Lower leg skin (tissue), 4 donors: ENCODE data around the gene NCOA3. TPM values are rescaled to one million over a fixed set of nuclear protein-coding genes. Genes with fewer than 3 reads are reported as not detected.

Source experiments
- DNase-seq, 2 donors: peaks; one replicate each; pipeline ENCODE4 v3.0.0-alpha.2; 2019; ENCODE audit warnings: low spot score in 2 of 2
- H3K4me3 ChIP-seq: fragments of 200-600 bp; sonication (generic); 2 replicates; pipeline ENCODE4 v1.5.1; 2017; ENCODE audit warnings: mild to moderate bottlenecking, low read depth; ENCODE audit not compliant: poor library complexity, severe bottlenecking
- POLR2A ChIP-seq, 2 donors: fragments of 450-650 bp; IDR thresholded peaks; one replicate each; pipeline ENCODE4 v1.6.1; 2016 to 2017; ENCODE audit warnings: antibody characterized with exemption in 2 of 2, mild to moderate bottlenecking in 1 of 2, moderate library complexity in 1 of 2
- WGBS, 2 donors: methylation state at CpG; one replicate each; pipeline ENCODE4 v1.1.5; 2018; 5-methylcytosine and 5-hydroxymethylcytosine counted together
- intact Hi-C: fragments of 100-400 bp; cut with DNase I; formaldehyde crosslinking; loops from one replicate; pipeline ENCODE4 v1.15.0; 2023; ENCODE audit warnings: low total_unique reads
- total RNA-seq, 4 donors: library from RNA; depleted of rRNA; stranded (reverse); fragments of >200 nt; gene quantifications; one replicate each; pipeline ENCODE4 v1.1.0, GENCODE V29; 2016
- TF ChIP-seq, protein P1 (sequence below), 3 donors: fragments of 450-650 bp; IDR thresholded peaks; one replicate each; pipeline ENCODE4 v1.5.1; 2016; ENCODE audit warnings: antibody characterized with exemption in 3 of 3, mild to moderate bottlenecking in 3 of 3, moderate library complexity in 2 of 3

Gene NCOA3
- total RNA-seq, 4 donors from 2014 or later, result 43.6 to 55.0 (median 49.5) TPM

DNA sequence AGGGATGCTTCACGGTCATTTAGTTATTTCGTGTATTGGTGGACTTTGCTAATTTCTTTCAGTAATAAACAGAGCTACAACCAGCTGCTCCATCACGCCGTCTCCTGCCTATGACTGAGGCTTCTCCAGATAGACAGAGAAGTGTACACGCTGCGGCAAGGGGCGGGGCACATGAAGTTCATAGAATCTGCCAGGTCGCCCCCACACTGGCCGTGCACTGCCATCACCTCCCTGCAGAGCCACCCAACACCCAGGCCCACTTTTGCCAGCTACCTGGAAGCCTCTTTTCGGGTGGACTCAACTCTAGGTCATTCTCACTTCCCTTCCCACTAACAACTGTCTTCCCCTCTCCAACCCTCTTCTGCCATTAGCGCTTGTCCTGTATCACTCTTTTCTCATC lies 195.2 kb downstream of the NCOA3 start:
- 93 to 94% methylated on average over 11 of the region's 11 CpGs for WGBS, 2 donors
- no peak for DNase-seq
- TF ChIP-seq, protein P1, sequence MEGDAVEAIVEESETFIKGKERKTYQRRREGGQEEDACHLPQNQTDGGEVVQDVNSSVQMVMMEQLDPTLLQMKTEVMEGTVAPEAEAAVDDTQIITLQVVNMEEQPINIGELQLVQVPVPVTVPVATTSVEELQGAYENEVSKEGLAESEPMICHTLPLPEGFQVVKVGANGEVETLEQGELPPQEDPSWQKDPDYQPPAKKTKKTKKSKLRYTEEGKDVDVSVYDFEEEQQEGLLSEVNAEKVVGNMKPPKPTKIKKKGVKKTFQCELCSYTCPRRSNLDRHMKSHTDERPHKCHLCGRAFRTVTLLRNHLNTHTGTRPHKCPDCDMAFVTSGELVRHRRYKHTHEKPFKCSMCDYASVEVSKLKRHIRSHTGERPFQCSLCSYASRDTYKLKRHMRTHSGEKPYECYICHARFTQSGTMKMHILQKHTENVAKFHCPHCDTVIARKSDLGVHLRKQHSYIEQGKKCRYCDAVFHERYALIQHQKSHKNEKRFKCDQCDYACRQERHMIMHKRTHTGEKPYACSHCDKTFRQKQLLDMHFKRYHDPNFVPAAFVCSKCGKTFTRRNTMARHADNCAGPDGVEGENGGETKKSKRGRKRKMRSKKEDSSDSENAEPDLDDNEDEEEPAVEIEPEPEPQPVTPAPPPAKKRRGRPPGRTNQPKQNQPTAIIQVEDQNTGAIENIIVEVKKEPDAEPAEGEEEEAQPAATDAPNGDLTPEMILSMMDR (IDR thresholded peaks at IDR 0.05), result no peak
- TF ChIP-seq POLR2A (IDR thresholded peaks at IDR 0.05), result no peak

DNA sequence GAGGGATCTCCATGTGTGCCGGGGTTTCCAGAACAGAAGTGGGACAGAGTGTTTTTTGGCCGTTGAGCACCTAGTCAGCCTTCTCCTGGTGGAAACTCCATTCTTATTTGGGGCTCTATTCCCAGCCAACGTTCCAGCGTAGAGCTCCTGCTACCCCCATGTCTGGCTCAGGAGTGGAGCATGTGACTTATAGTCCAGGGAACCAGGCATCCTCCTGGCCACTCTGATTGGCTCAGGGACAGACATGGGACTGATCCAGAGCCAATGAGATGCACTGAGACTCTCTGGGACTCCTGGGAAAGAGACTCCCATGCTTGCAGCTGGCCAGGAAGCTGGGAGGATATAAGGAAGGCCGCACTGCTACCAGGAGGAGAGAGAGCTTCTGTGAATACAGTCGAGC lies 196.5 kb downstream of the NCOA3 start:
- intact Hi-C loops, result no loop called here
- no peak overlapping the region for H3K4me3 ChIP-seq
- no peak for DNase-seq
- 92 to 93% methylated on average over 6 of the region's 6 CpGs for WGBS, 2 donors
- TF ChIP-seq POLR2A (IDR thresholded peaks at IDR 0.05), result no peak
- TF ChIP-seq, protein P1 (IDR thresholded peaks at IDR 0.05), result no peak

More for the DNA sequence above, 195.2 kb downstream of the NCOA3 start:
- intact Hi-C loops, result no loop called here
- H3K4me3 ChIP-seq, result no peak overlapping the region

DNA sequence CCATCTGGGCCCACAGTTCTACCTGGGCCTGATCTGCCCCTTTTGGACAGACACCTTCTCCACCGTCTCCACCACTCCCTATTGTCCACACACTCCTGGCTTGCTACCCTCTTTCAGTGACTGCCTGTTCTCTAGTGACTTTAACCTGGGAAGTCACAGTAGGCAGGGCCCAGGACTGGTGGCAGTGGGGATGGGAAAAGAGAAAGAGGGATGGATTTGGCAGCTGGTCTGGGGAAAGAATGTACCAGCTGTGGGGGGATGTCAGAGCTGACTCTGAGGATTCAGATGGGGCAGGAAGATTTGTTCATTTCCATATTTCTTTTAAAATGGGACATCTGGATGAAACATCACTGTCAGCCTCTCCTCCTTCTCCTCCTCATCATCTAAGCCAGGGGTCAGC lies 198.1 kb downstream of the NCOA3 start:
- H3K4me3 ChIP-seq, result no peak overlapping the region
- no peak for DNase-seq
- 76 to 97% methylated on average over 1 of the region's 1 CpG for WGBS, 2 donors
- intact Hi-C loops, result no loop called here
- no peak for TF ChIP-seq POLR2A (IDR thresholded peaks at IDR 0.05)
- TF ChIP-seq, protein P1 (IDR thresholded peaks at IDR 0.05), result no peak

DNA sequence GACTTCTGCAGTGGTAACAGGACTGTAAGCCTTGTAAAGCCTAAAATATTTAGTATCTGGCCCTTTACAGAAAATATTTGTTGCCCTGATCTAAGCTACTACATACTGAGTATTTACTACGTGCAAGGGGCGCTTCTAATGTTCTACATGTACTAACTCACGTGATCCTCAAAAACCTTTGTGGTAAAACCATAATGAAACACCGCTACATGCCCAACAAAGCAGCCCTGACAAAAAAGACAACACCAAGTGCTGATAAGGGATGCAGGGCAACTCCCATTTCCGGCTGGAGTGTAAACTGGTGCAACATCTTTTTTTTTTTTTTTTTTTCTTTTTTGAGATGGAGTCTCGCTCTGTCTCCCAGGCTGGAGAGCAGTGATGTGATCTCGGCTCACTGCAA lies 198.6 kb downstream of the NCOA3 start:
- no peak for DNase-seq
- intact Hi-C loops, result no loop called here
- WGBS, 2 donors, result 88 to 93% methylated on average over 7 of the region's 7 CpGs
- TF ChIP-seq, protein P1 (IDR thresholded peaks at IDR 0.05), result no peak
- TF ChIP-seq POLR2A (IDR thresholded peaks at IDR 0.05), result no peak
- no peak overlapping the region for H3K4me3 ChIP-seq

DNA sequence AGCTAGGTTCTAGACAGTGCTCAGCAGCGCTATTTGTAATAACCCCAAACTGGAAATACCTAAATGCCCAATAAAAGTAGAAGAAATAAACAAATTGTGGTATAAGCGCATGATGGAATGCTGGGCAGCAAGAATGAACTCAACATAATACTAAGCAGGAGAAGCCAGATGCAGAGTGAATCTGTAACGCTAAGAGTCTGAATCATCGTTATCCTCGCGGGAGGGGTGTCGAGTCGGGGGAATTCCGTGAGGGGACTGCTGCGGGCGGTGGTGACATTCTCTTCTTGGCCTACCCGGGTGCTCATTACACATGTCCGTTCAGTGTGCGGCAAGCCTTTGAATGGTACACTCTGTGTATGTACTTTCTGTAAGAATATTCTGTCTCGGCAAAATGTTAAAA lies 199.9 kb downstream of the NCOA3 start:
- no peak for DNase-seq
- 81 to 84% methylated on average over 15 of the region's 15 CpGs for WGBS, 2 donors

DNA sequence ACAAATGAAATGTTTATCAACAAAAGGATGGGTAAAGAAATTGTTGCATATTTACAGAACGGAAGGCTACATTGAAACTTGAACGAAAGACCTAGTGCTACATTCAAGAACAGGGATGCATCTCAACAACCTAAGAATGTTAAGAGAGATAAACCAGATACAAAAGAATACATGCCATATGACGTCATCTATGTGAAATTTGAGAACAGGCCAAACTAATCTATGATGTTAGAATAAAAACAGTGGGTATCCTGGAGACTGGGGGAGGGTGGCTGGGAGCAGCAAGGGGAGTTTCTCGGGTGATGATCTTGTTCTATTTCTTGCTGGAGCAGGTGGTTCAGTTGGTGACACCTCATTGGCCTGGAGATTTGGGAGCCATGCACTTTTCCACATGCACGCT lies 202.1 kb downstream of the NCOA3 start:
- H3K4me3 ChIP-seq, result no peak overlapping the region
- intact Hi-C loops, result no loop called here
- no peak for TF ChIP-seq POLR2A (IDR thresholded peaks at IDR 0.05)
- TF ChIP-seq, protein P1 (IDR thresholded peaks at IDR 0.05), result no peak
- 73 to 82% methylated on average over 5 of the region's 5 CpGs for WGBS, 2 donors
- DNase-seq, result no peak

More for the DNA sequence above, 199.9 kb downstream of the NCOA3 start:
- intact Hi-C loops, result no loop called here
- no peak overlapping the region for H3K4me3 ChIP-seq
- TF ChIP-seq, protein P1 (IDR thresholded peaks at IDR 0.05), result no peak
- TF ChIP-seq POLR2A (IDR thresholded peaks at IDR 0.05), result no peak
